PC-9 (cell line): ENCODE results near the gene ARMC2.

Source experiments
- CTCF ChIP-seq: fragments of 200-600 bp; sonication (generic); conservative IDR thresholded peaks from 2 replicates; pipeline ENCODE4 v1.6.1; 2017; ENCODE audit warnings: mixed run types, antibody characterized with exemption, mild to moderate bottlenecking, moderate library complexity
- EZH2 ChIP-seq: fragments of 200-600 bp; sonication (generic); IDR thresholded peaks from 2 replicates; pipeline ENCODE4 v1.8.0; 2017; ENCODE audit warnings: antibody characterized with exemption, low read depth

- TF ChIP-seq CTCF (no peak), EZH2 (no peak)
Measured at GRCh38 chr6:108903796-108904195, 55.6 kb downstream of the ARMC2 start.
